Measurements from ENCODE around the gene TNFAIP8L1. TPM values are rescaled to one million over a fixed set of nuclear protein-coding genes. Genes with fewer than 3 reads are reported as not detected.

TNFAIP8L1 gene
- total RNA-seq, 2 donors from 2014 or later, result 4.0 to 6.2 TPM

- 11% methylated on average over 19 of the region's 27 CpGs for whole genome bisulfite sequencing
- no peaks in the 10 kb centered on the region for H3K4me1 ChIP-seq (replicated peaks)
- no peaks in the 10 kb centered on the region for H3K36me3 ChIP-seq
- DNase-seq (ENCODE audit: low spot score), result no peak
- H3K27me3 ChIP-seq (replicated peaks; ENCODE audit: insufficient read depth), result peaks cover 10% of the 10 kb centered on the region
- H3K27ac ChIP-seq, result no peak overlapping the region
- TF ChIP-seq POLR2A (IDR thresholded peaks at IDR 0.05) (no peak), POLR2AphosphoS5 (IDR thresholded peaks at IDR 0.05) (no peak), CTCF (IDR thresholded peaks at IDR 0.05) (no peak)
- intact Hi-C loops (cut with DNase I), result no loop called here
- H3K9me3 ChIP-seq, result no peaks in the 10 kb centered on the region
- H3K4me3 ChIP-seq, result no peak overlapping the region
Measured at GRCh38 chr19:4597278-4597974, 41.9 kb upstream of the TNFAIP8L1 start.

GRCh38 chr19:4597975-4598671 is 41.2 kb upstream of the TNFAIP8L1 start:
- H3K4me1 ChIP-seq (replicated peaks), result no peaks in the 10 kb centered on the region
- no peaks in the 10 kb centered on the region for H3K36me3 ChIP-seq
- no peak overlapping the region for H3K4me3 ChIP-seq
- 3% methylated on average over 25 of the region's 32 CpGs for WGBS
- intact Hi-C loops (cut with DNase I), result no loop called here
- H3K27ac ChIP-seq, result no peak overlapping the region
- no peak for DNase-seq (ENCODE audit: low spot score)
- no peaks in the 10 kb centered on the region for H3K9me3 ChIP-seq
- TF ChIP-seq POLR2A (IDR thresholded peaks at IDR 0.05) (no peak), POLR2AphosphoS5 (IDR thresholded peaks at IDR 0.05) (no peak), CTCF (IDR thresholded peaks at IDR 0.05) (no peak)
- H3K27me3 ChIP-seq (replicated peaks; ENCODE audit: insufficient read depth), result peaks cover 10% of the 10 kb centered on the region

- 7% methylated on average over 17 of the region's 17 CpGs for WGBS
Measured at GRCh38 chr19:4598712-4599111, 40.6 kb upstream of the TNFAIP8L1 start.

GRCh38 chr19:4600082-4600481 is 39.2 kb upstream of the TNFAIP8L1 start:
- H3K27me3 ChIP-seq (replicated peaks; ENCODE audit: insufficient read depth), result peaks cover 10% of the 10 kb centered on the region
- DNase-seq (ENCODE audit: low spot score), result no peak
- no peak overlapping the region for H3K27ac ChIP-seq
- H3K9me3 ChIP-seq, result no peaks in the 10 kb centered on the region
- intact Hi-C loops (cut with DNase I), result no loop called here
- H3K4me1 ChIP-seq (replicated peaks), result no peaks in the 10 kb centered on the region
- TF ChIP-seq CTCF (IDR thresholded peaks at IDR 0.05) (no peak), POLR2AphosphoS5 (IDR thresholded peaks at IDR 0.05) (no peak), POLR2A (IDR thresholded peaks at IDR 0.05) (no peak)
- no peaks in the 10 kb centered on the region for H3K36me3 ChIP-seq
- 89% methylated on average over 6 of the region's 10 CpGs for WGBS
- no peak overlapping the region for H3K4me3 ChIP-seq

More at GRCh38 chr19:4598712-4599111, 40.6 kb upstream of the TNFAIP8L1 start:
- Histone ChIP-seq H3K36me3 (no peaks in the 10 kb centered on the region), H3K4me3 (no peak overlapping the region), H3K27me3 (replicated peaks; ENCODE audit: insufficient read depth) (peaks cover 10% of the 10 kb centered on the region), H3K9me3 (no peaks in the 10 kb centered on the region), H3K4me1 (replicated peaks) (no peaks in the 10 kb centered on the region), H3K27ac (no peak overlapping the region)
- no peak for DNase-seq (ENCODE audit: low spot score)
- TF ChIP-seq POLR2A (IDR thresholded peaks at IDR 0.05), result no peak
- no peak for TF ChIP-seq POLR2AphosphoS5 (IDR thresholded peaks at IDR 0.05)
- no peak for TF ChIP-seq CTCF (IDR thresholded peaks at IDR 0.05)
- intact Hi-C loops (cut with DNase I), result no loop called here
